Smooth muscle cell (in vitro differentiated cells): ENCODE results near the gene ITGA2B. TPM values are rescaled to one million over a fixed set of nuclear protein-coding genes. Genes with fewer than 3 reads are reported as not detected.

Experiments used
- DNase-seq: peaks from one replicate; lab custom pipeline; 2025; ENCODE audit not compliant: unreplicated experiment; lab: John Stamatoyannopoulos, UW
- H2AFZ ChIP-seq: fragments of 200-600 bp; sonication (generic); 2 replicates; pipeline ENCODE4 v1.6.0; 2016; ENCODE audit warnings: antibody characterized with exemption, low read depth, mild to moderate bottlenecking
- H3F3A ChIP-seq: fragments of 200-600 bp; sonication (generic); 2 replicates; pipeline ENCODE4 v1.6.0; 2017; ENCODE audit warnings: antibody characterized with exemption, low read depth
- H3K27ac ChIP-seq: fragments of 200-600 bp; sonication (generic); 2 replicates; pipeline ENCODE4 v1.5.1; 2016; ENCODE audit warnings: low read depth, mild to moderate bottlenecking
- H3K27me3 ChIP-seq: fragments of 200-600 bp; sonication (generic); 2 replicates; pipeline ENCODE4 v1.6.1; 2016; ENCODE audit warnings: low read depth, mild to moderate bottlenecking
- H3K36me3 ChIP-seq: fragments of 200-600 bp; sonication (generic); 2 replicates; pipeline ENCODE4 v1.5.1; 2016; ENCODE audit warnings: low read depth
- H3K4me1 ChIP-seq: fragments of 200-600 bp; sonication (generic); 2 replicates; pipeline ENCODE4 v1.5.1; 2016; ENCODE audit warnings: low read depth
- H3K4me2 ChIP-seq: fragments of 200-600 bp; sonication (generic); 2 replicates; pipeline ENCODE4 v1.6.0; 2016; ENCODE audit warnings: mild to moderate bottlenecking
- H3K4me3 ChIP-seq: fragments of 200-600 bp; sonication (generic); 2 replicates; pipeline ENCODE4 v1.5.1; 2016; ENCODE audit warnings: mild to moderate bottlenecking
- H3K79me2 ChIP-seq: fragments of 200-600 bp; sonication (generic); 2 replicates; pipeline ENCODE4 v1.6.0; 2016; ENCODE audit warnings: low read depth, mild to moderate bottlenecking
- H3K9ac ChIP-seq: fragments of 200-600 bp; sonication (generic); 2 replicates; pipeline ENCODE4 v1.6.0; 2016; ENCODE audit warnings: low read depth
- H3K9me3 ChIP-seq: fragments of 200-600 bp; sonication (generic); replicated peaks from 2 replicates; pipeline ENCODE4 v1.5.1; 2016; ENCODE audit warnings: low read depth
- H4K20me1 ChIP-seq: fragments of 200-600 bp; sonication (generic); 2 replicates; pipeline ENCODE4 v1.6.0; 2016; ENCODE audit warnings: low read depth
- WGBS: methylation state at CpG from one replicate; pipeline ENCODE4 v1.1.7; 2016; ENCODE audit warnings: low lambda C conversion rate; 5-methylcytosine and 5-hydroxymethylcytosine counted together
- polyA plus RNA-seq: library from polyadenylated mRNA; unstranded; fragments of >200 nt; fragmentation: Nextera tagmentation; extraction: Ambion mirVana; gene quantifications from 2 replicates; pipeline ENCODE4 v1.2.1, GENCODE V29; 2016
- total RNA-seq: library from RNA; depleted of rRNA; stranded (reverse); fragments of >200 nt; gene quantifications from 2 replicates; pipeline ENCODE4 v1.2.3, GENCODE V29; 2014
- TF ChIP-seq, protein P1 (sequence below): fragments of 200-600 bp; sonication (generic); IDR thresholded peaks from 2 replicates; pipeline ENCODE4 v1.5.1; 2017; ENCODE audit warnings: borderline replicate concordance, mild to moderate bottlenecking, antibody characterized with exemption; ENCODE audit not compliant: insufficient read depth, poor library complexity, severe bottlenecking

Gene ITGA2B
- total and polyA plus RNA-seq, 2 experiments from 2014 or later = 2.1 to 4.0 TPM

DNA sequence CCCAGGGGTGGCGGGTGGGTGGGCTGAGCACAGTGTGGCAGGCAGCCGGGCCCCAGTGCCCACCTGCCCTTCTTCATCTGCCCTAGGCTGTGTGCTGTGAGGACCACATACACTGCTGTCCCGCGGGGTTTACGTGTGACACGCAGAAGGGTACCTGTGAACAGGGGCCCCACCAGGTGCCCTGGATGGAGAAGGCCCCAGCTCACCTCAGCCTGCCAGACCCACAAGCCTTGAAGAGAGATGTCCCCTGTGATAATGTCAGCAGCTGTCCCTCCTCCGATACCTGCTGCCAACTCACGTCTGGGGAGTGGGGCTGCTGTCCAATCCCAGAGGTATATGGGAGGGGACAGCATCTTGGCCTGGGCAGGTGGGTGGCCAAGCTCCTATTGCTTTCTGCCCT is 38.0 kb downstream of the ITGA2B start:
- H3K9ac ChIP-seq = no peak overlapping the region
- H3K9me3 ChIP-seq = no peaks in the 10 kb centered on the region
- 94% methylated on average over 8 of the region's 8 CpGs for WGBS
- no peak overlapping the region for H3K4me2 ChIP-seq
- DNase-seq = no peak
- H3K27ac ChIP-seq = no peak overlapping the region
- no peaks in the 10 kb centered on the region for H3K4me1 ChIP-seq
- no peaks in the 10 kb centered on the region for H3K27me3 ChIP-seq
- no peak overlapping the region for H2AFZ ChIP-seq
- peaks cover 5% of the 10 kb centered on the region for H4K20me1 ChIP-seq
- no peak overlapping the region for H3K4me3 ChIP-seq
- no peaks in the 10 kb centered on the region for H3K79me2 ChIP-seq
- H3K36me3 ChIP-seq = no peaks in the 10 kb centered on the region
- peaks cover 4% of the 10 kb centered on the region for H3F3A ChIP-seq
- TF ChIP-seq, protein P1, sequence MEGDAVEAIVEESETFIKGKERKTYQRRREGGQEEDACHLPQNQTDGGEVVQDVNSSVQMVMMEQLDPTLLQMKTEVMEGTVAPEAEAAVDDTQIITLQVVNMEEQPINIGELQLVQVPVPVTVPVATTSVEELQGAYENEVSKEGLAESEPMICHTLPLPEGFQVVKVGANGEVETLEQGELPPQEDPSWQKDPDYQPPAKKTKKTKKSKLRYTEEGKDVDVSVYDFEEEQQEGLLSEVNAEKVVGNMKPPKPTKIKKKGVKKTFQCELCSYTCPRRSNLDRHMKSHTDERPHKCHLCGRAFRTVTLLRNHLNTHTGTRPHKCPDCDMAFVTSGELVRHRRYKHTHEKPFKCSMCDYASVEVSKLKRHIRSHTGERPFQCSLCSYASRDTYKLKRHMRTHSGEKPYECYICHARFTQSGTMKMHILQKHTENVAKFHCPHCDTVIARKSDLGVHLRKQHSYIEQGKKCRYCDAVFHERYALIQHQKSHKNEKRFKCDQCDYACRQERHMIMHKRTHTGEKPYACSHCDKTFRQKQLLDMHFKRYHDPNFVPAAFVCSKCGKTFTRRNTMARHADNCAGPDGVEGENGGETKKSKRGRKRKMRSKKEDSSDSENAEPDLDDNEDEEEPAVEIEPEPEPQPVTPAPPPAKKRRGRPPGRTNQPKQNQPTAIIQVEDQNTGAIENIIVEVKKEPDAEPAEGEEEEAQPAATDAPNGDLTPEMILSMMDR = no peak

DNA sequence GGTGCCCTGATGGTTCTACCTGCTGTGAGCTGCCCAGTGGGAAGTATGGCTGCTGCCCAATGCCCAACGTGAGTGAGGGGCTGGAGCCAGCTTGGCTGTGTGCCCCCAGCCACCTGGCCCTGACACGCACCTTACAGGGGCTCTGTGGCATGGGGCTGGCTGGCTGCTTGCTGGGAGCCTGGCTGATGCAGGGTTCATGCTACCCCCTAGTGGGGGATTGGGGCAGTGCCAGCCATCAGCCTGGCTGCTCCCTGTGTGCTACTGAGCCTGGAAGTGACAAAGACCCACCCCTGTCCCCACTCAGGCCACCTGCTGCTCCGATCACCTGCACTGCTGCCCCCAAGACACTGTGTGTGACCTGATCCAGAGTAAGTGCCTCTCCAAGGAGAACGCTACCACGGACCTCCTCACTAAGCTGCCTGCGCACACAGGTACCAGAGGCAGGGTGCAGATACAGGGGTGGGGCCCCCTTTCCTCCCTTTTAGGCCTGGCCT is 38.7 kb downstream of the ITGA2B start:
- peak; percentile 23 for DNase-seq
- no peak overlapping the region for H2AFZ ChIP-seq

DNA sequence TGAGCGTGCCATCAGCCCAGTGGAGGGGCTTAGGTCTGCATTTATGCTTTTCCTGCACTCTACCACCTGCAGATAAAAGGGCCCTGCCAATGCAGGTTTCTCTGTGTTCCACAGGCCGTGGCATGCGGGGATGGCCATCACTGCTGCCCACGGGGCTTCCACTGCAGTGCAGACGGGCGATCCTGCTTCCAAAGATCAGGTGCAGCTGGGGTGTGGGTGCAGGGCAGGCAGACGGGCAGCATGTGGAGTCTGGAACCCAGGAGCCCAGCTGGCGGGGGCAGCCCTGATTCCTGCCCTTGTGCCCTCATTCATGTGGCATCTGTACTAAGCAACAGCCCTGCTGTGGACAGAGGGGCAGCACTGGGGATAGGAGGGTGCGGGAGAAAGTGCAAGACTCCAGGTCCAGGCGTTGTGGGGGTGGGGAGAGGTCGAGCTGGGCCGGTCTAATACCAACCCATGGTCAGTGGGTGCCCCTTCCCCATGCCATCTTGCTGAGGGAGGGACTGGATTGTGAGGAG is 39.8 kb downstream of the ITGA2B start:
- Histone ChIP-seq H3K27ac (no peak overlapping the region), H3K4me2 (no peak overlapping the region), H3K27me3 (no peaks in the 10 kb centered on the region), H3K4me1 (no peaks in the 10 kb centered on the region), H3K36me3 (no peaks in the 10 kb centered on the region), H4K20me1 (peaks cover 10% of the 10 kb centered on the region), H3F3A (no peaks in the 10 kb centered on the region), H3K9me3 (no peaks in the 10 kb centered on the region), H3K79me2 (no peaks in the 10 kb centered on the region), H3K9ac (no peak overlapping the region), H2AFZ (no peak overlapping the region), H3K4me3 (no peak overlapping the region)
- TF ChIP-seq, protein P1 = no peak
- DNase-seq = no peak
- 92% methylated on average over 12 of the region's 12 CpGs for WGBS

More for the DNA sequence above, 38.7 kb downstream of the ITGA2B start:
- no peak overlapping the region for H3K4me3 ChIP-seq
- TF ChIP-seq, protein P1 = peak; percentile 73
- no peaks in the 10 kb centered on the region for H3K36me3 ChIP-seq
- H3F3A ChIP-seq = peaks cover 4% of the 10 kb centered on the region
- no peak overlapping the region for H3K4me2 ChIP-seq
- no peak overlapping the region for H3K27ac ChIP-seq
- H3K27me3 ChIP-seq = no peaks in the 10 kb centered on the region
- H4K20me1 ChIP-seq = peaks cover 10% of the 10 kb centered on the region
- 76% methylated on average over 6 of the region's 6 CpGs for WGBS
- no peaks in the 10 kb centered on the region for H3K4me1 ChIP-seq
- no peak overlapping the region for H3K9ac ChIP-seq
- H3K9me3 ChIP-seq = no peaks in the 10 kb centered on the region
- no peaks in the 10 kb centered on the region for H3K79me2 ChIP-seq

DNA sequence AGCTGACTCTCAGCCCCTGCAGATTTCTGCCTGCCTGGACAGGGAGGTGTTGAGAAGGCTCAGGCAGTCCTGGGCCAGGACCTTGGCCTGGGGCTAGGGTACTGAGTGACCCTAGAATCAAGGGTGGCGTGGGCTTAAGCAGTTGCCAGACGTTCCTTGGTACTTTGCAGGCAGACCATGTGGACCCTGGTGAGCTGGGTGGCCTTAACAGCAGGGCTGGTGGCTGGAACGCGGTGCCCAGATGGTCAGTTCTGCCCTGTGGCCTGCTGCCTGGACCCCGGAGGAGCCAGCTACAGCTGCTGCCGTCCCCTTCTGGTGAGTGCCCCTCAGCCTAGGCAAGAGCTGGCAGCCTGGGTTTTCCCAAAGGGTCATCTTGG is 40.5 kb downstream of the ITGA2B start:
- Histone ChIP-seq H3K9ac (no peak overlapping the region), H3K4me3 (no peak overlapping the region), H3F3A (no peaks in the 10 kb centered on the region), H3K79me2 (no peaks in the 10 kb centered on the region), H3K27ac (no peak overlapping the region), H3K4me2 (no peak overlapping the region), H4K20me1 (peaks cover 10% of the 10 kb centered on the region), H3K36me3 (no peaks in the 10 kb centered on the region), H3K27me3 (no peaks in the 10 kb centered on the region), H3K4me1 (no peaks in the 10 kb centered on the region), H2AFZ (no peak overlapping the region), H3K9me3 (no peaks in the 10 kb centered on the region)
- TF ChIP-seq, protein P1 = no peak
- no peak for DNase-seq
- 85% methylated on average over 6 of the region's 6 CpGs for WGBS
